Stimulated activated CD4-positive, alpha-beta T cell treated with anti-CD3 and anti-CD28 coated beads, Interleukin-15, amount 100 ng/mL, for 24 hours (primary cell): ENCODE data around the gene ACOT6.
"Not testable (repeated sequence)": the region's sequence is repeated elsewhere in the genome, so short reads cannot be mapped to it uniquely, and the experiment has no call there.

Experiments used
- DNase-seq: peaks from one replicate; pipeline ENCODE4 v3.0.0-alpha.2; 2020

Gene ACOT6

GRCh38 chr14:73602994-73603393 is 9.3 kb upstream of the ACOT6 start:
- no peak for DNase-seq

DNA sequence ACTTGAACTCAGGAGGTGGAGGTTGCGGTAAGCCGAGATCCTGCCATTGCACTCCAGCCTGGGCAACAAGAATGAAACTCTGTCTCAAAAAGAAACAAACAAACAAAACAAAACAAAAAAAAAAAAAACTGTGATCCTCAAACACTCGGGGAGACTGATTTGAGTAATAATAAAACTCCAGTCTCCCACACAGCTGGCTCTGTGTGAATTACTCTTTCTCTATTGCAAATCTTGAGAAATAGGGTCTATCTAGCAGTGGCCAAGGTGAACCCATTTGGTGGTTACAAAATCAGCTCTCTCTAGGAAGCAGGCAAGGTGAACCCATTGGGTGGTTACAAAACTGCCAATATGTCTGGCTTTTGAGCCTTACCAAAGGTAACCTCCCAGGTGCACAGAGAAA is 6.0 kb upstream of the ACOT6 start:
- DNase-seq: no peak

DNA sequence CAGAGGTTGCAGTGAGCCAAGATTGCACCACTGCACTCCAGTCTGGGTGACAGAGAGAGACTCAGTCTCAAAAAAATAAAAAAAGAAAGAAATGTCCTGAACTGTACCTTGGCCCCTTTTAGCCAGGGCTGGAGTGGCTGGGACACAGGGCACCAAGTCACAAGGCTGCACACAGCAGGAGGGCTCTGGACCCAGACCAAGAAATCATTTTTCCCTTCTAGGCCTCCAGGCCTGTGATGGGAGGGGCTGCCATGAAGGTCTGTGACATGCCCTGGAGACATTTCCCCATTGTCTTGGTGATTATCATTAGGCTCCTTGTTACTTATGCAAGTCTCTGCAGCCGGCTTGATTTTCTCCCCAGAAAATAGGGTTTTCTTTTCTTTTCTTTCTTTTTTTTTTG is 5.1 kb upstream of the ACOT6 start:
- DNase-seq: no peak

GRCh38 chr14:73610687-73611086 is 1.6 kb upstream of the ACOT6 start:
- no peak for DNase-seq

GRCh38 chr14:73613046-73613383 is 698 bp downstream of the ACOT6 start:
- DNase-seq: no peak

GRCh38 chr14:73613419-73613963 is 1.2 kb downstream of the ACOT6 start:
- no peak for DNase-seq

DNA sequence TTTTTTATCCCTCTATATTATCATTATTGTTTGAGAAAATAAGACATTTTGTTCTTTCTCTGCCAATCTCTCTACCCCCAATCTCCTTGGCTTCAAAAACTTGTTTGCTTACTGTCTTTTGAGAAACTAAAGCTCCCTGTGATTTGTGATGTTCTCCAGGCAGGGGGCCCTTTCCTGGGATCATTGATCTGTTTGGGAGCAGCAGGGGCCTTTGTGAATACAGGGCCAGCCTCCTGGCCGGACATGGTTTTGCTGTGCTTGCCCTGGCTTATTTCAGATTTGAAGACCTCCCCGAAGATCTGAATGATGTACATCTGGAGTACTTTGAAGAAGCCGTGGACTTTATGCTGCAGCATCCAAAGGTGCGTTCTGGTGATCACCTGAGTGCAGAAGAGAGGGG is 4.5 kb downstream of the ACOT6 start:
- DNase-seq: no peak

GRCh38 chr14:73619524-73619923 is 7.2 kb downstream of the ACOT6 start:
- DNase-seq: no peak

- no peak for DNase-seq
These were observed 8.0 kb downstream of the ACOT6 start for GRCh38 chr14:73620268-73620667.

DNA sequence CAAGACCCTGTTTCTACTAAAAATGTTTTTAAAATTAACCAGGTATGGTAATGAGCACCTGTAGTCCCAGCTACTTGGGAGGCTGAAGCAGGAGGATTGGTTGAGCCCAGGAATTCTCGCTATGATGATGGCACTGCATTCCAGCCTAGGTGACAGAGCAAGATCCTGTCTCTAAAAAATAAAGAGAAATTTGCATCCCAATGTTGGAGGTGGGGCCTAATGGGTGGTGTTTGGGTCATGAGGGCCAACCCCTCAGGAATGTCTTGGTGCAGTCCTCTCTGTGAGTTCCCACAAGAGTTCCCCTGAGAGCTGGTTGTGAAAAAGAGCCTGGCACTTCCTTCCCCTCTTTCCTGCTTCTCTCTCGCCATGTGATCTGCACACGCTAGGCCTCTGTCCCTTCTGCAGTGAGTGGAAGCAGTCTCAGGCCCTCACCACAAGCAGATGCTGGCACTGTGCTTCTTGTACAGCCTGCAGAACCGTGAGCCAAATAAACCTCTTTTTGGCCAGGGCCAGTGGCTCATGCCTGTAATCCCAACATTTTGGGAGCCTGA is 11.3 kb downstream of the ACOT6 start:
- DNase-seq: no peak

- no peak for DNase-seq
These were observed 13.4 kb downstream of the ACOT6 start for GRCh38 chr14:73625706-73626105.

DNA sequence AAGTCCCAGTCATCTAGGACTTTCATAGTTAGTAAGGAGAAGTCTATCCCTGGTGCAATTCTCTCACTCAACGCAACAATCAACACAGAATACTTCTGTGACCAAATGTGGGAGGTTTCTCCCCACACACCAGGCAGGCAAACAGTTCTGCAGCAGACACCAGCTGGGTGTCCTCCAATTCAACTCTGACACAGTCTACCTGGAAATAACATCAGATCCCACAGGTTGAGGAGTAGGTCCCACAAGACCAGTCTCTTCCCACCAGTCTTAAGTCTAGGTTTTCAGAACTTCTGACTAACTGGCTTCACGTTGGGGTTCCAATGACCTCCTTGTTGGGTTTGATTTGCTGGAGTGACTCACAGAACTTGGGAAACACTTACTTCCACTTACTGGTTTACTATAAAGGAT is 14.8 kb downstream of the ACOT6 start:
- no peak for DNase-seq

DNA sequence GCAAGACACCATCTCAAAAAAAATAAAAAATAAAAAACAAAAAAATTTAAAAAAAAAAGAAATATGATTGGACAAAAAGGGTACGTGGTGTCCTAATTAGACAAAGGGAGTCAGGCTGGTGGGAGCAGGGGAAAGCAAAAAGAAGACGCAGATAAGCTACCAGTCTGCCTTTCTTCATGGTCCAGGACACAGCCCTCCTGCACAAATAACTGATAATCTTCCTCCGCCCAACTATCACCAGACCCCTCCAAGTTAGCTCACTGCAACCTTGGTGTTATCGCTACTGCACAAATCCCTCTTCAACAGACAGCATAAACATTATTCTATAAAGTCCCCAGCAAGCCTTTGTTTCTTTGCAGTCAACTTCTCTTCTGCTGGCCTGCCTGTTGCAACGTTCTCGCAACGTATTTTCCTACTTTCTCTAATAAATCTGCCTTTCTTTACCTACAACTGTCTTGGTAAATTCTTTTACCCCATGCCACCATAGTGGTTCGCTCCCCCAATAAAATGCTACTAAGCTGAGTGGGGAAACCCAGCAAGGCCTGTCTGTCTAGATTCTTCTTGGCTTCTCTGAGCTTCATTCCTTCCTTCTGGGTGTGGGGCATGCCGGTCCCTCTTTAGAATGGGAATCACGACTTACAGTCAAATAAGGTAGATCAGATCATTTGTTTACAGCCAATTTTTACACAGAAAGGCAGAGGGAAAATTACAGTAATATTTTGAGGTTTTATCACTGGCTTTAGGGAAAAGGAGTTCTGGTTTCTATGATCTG is 17.9 kb downstream of the ACOT6 start:
- DNase-seq: no peak

GRCh38 chr14:73633116-73634010 is 21.0 kb downstream of the ACOT6 start:
- DNase-seq: peak; percentile 70

- peak; percentile 18 for DNase-seq
These were observed 21.9 kb downstream of the ACOT6 start for GRCh38 chr14:73634011-73634833.

- not testable (repeated sequence) for DNase-seq
These were observed 24.0 kb downstream of the ACOT6 start for GRCh38 chr14:73636355-73636754.

DNA sequence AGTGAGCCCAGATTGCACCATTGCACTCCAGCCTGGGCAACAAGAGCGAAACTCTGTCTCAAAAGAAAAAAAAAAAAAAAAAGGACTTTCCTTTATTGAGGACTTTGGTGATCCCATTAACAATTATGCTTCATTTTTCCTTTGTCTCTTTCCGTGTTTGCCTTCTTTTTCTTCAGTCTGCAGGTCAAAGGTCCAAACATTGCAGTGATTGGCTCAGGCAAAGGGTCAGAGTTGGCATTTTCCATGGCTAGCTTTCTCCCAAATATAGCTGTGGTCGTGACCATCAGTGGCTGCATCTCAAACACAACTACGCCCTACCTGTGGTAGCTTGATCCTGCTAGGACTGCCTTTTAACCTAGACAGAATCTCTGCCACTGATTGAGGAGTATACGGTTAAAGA is 25.5 kb downstream of the ACOT6 start:
- no peak for DNase-seq

DNA sequence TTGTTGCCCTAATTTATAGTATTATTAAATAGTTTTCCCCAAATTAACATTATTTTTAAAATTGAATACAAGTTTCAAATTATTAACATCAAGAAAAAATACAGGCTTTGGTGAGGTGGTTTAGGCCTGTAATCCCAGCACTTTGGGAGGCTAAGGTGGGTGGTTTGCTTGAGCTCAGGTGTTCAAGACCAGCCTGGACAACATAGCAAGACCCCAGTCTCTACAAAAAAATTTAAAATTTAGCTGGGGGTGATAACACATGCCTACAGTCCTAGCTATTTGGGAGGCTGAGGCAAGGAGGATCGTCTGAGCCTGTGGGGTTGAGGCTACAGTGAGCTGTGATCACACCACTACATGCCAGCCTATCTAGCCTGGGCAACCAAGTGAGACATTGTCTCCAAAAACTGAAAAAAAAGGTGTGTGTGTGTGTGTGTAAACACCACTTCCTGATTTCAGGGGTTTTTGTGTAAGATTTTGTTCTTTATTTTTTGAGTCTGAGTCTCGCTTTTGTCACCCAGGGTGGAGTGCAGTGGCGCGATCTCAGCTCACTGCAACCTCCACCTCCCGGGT is 28.6 kb downstream of the ACOT6 start:
- DNase-seq: no peak

DNA sequence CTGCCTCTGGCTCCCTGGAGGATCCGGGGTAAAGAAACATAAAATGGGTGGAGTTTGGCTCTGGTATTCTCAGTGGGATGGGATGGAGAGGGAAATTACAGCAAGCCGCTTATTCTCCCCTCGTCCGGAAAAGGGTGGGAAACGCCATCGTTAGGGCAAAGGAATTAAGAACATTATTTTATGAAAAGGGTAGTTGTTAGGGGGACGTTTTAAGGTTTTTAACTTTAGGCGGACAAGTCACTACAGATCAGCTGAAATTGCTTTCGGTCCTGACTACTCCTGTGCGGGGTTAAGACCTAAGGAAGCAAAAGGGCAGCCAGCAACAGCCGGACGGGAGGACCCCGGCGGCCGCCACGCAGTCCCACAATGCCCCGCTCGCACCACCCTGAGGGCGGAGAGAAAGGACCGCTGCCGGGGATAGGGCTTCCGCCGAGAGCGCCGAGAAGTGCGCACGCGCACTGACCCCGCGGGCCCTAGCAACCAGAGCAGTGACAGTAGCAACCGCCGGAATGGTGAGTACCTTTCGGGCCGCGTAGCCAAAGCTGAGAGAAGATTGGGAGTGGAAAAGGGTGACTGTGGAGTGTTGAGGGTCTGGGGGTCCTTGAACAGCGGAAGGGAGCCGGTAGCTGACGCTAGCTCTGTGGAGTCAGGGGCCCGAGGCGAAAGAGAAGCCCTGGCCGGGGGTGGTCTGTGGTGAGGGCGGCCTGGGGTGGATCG is 32.4 kb downstream of the ACOT6 start, which contains the start of gene DNAL1:
Gene DNAL1 (plus strand): TSS at position 456 of the 717 bp plus-strand sequence. CDS start 54 bp downstream, at position 510.
- peak; percentile 95 for DNase-seq

DNA sequence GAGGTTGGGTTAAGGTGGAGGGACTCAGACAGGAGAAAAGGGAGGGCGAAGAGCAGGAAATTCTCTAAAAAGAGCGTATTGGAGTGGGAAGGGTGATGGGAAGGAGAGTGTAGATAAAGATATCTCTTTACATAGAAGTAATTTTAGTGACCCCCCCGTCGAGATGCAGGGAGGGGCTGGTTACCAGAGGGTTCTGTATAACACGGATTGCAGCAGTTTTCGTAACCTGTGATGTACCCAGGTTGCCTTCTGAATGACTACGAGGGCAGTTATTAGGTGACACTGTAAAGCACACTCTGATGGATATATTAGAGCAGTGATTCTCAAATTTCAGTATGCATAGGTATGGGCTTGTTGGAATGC is 32.9 kb downstream of the ACOT6 start:
- DNase-seq: no peak

- no peak for DNase-seq
These were observed 38.7 kb downstream of the ACOT6 start for GRCh38 chr14:73651005-73651404.

- no peak for DNase-seq
These were observed 43.5 kb downstream of the ACOT6 start for GRCh38 chr14:73655851-73656250.
